ENCODE data around the gene RETN. TPM values are rescaled to one million over a fixed set of nuclear protein-coding genes. Genes with fewer than 3 reads are reported as not detected.

Gene RETN
- total RNA-seq, 4 donors from 2014 or later = not detected

- Histone ChIP-seq H3K4me3 (no peak overlapping the region), H3K36me3 (no peaks in the 10 kb centered on the region), H3K9me3 (no peaks in the 10 kb centered on the region), H3K4me1 (no peaks in the 10 kb centered on the region), H3K27ac (no peak overlapping the region), H3K27me3 (peaks cover 87% of the 10 kb centered on the region)
- 33 to 80% methylated on average over 1 of the region's 2 CpGs for WGBS, 2 donors (ENCODE audit: low coverage in 1 of 2)
- TF ChIP-seq POLR2A (IDR thresholded peaks at IDR 0.05) (no peak), EP300 (IDR thresholded peaks at IDR 0.05) (no peak), POLR2AphosphoS5 (IDR thresholded peaks at IDR 0.05) (no peak)
- TF ChIP-seq, protein P1, sequence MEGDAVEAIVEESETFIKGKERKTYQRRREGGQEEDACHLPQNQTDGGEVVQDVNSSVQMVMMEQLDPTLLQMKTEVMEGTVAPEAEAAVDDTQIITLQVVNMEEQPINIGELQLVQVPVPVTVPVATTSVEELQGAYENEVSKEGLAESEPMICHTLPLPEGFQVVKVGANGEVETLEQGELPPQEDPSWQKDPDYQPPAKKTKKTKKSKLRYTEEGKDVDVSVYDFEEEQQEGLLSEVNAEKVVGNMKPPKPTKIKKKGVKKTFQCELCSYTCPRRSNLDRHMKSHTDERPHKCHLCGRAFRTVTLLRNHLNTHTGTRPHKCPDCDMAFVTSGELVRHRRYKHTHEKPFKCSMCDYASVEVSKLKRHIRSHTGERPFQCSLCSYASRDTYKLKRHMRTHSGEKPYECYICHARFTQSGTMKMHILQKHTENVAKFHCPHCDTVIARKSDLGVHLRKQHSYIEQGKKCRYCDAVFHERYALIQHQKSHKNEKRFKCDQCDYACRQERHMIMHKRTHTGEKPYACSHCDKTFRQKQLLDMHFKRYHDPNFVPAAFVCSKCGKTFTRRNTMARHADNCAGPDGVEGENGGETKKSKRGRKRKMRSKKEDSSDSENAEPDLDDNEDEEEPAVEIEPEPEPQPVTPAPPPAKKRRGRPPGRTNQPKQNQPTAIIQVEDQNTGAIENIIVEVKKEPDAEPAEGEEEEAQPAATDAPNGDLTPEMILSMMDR (IDR thresholded peaks at IDR 0.05) = no peak
- no peak for ATAC-seq
These were observed 30.2 kb downstream of the RETN start for GRCh38 chr19:7699003-7699402.

DNA sequence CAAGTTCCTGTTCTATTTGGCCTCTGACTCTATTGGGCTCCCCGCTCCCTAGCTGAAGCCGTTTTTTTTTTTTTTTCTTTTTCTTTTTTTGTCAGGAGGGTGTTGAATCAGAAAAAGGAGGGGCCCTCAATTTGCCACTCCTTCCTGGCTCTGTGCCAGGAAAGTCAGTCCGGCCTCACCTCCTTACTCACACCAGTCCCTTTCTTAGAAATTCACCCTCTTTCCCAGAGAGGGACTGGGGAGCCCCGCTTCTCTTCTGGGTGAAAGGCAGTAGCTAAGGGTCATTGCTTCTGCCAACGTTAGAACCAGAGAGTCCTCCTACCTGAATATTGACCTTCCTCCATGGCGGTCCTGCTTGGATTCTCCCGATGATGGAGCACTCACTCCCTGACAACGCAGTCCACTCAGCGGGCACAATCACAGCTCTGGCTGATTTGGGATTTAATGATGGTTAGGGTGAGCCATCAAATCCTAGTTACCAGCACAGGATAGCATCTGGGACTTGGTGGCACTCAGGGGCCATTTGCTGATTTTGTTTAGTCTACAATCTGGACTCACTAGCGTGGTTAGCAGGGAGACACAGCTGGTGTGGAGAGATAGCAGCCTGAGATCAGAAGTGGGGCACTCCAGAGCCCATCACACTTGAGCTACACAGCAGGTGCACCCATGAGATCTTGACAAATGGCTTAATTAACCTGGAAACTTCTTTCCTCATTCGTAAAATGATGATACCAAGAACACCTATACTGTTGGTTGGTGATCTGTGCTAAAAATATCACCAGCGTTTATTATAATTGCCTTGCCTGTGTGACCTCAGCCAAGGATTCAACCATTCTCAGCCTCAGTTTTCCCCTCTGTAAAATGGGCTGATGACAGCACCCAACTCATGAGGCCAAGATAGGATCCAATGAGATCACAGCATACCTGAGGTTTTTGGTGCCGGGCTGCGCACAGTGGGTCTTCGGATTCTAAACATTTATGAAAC lies 30.9 kb downstream of the RETN start:
- ATAC-seq = no peak
- H3K27ac ChIP-seq = no peak overlapping the region
- no peaks in the 10 kb centered on the region for H3K36me3 ChIP-seq
- no peaks in the 10 kb centered on the region for H3K4me1 ChIP-seq
- 47 to 49% methylated on average over 5 to 14 of the region's 15 CpGs for WGBS, 2 donors (ENCODE audit: low coverage in 1 of 2)
- no peaks in the 10 kb centered on the region for H3K9me3 ChIP-seq
- peaks cover 87% of the 10 kb centered on the region for H3K27me3 ChIP-seq
- H3K4me3 ChIP-seq = no peak overlapping the region
- TF ChIP-seq EP300 (IDR thresholded peaks at IDR 0.05) = no peak
- TF ChIP-seq POLR2AphosphoS5 (IDR thresholded peaks at IDR 0.05) = no peak
- no peak for TF ChIP-seq POLR2A (IDR thresholded peaks at IDR 0.05)
- TF ChIP-seq, protein P1 (IDR thresholded peaks at IDR 0.05) = no peak

DNA sequence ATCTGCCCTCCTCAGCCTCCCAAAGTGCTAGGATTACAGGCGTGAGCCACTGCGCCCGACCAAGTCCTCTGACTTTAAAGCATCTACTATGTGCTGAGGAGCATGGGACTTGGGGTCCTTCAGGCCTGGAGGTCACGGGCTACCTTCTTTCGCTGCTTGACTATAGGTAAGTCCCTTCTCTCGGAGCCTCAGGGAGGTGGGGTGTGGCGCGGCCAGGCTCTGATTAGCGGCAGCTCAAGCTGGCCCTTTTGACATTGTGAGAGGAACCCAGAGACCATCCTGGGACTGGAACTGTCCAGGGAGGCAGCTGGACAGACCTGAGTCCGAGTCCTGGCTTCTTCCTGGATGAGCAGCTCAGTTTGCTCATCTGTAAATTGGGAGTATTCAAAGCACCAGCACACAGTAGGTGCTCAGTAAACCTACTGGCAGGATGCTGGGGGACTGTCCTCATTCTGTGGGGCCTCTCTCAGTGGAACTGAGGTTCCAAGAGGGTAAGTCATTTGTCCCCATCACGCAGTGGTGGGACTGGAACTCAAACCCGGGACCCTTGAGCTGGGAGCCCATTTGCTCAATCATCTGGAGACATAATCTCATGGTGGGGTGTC lies 32.3 kb downstream of the RETN start:
- peaks cover 92% of the 10 kb centered on the region for H3K27me3 ChIP-seq
- no peak for TF ChIP-seq EP300 (IDR thresholded peaks at IDR 0.05)
- no peak for TF ChIP-seq POLR2A (IDR thresholded peaks at IDR 0.05)
- TF ChIP-seq, protein P1 (IDR thresholded peaks at IDR 0.05) = no peak
- no peak for TF ChIP-seq POLR2AphosphoS5 (IDR thresholded peaks at IDR 0.05)
- WGBS, 2 donors (ENCODE audit: low coverage in 1 of 2) = 80 to 100% methylated on average over 2 of the region's 12 CpGs
- no peaks in the 10 kb centered on the region for H3K36me3 ChIP-seq
- no peak overlapping the region for H3K27ac ChIP-seq
- H3K4me3 ChIP-seq = no peak overlapping the region
- no peak for ATAC-seq
- H3K9me3 ChIP-seq = no peaks in the 10 kb centered on the region
- no peaks in the 10 kb centered on the region for H3K4me1 ChIP-seq

GRCh38 chr19:7701654-7702457 lies 33.0 kb downstream of the RETN start, which contains the start of gene FCER2:
Gene FCER2 (minus strand): TSS chr19:7702131. CDS start chr19:7699760, 2,371 bp downstream.
- Histone ChIP-seq H3K27ac (no peak within 1 kb of the TSS), H3K27me3 (peaks cover 85% of the 10 kb centered on the region), H3K4me3 (no peak within 1 kb of the TSS), H3K36me3 (no peaks in the 10 kb centered on the region), H3K9me3 (no peaks in the 10 kb centered on the region), H3K4me1 (no peaks in the 10 kb centered on the region)
- ATAC-seq = no peak
- WGBS, 2 donors (ENCODE audit: low coverage in 1 of 2) = 52 to 53% methylated on average over 9 to 10 of the region's 20 CpGs
- TF ChIP-seq, protein P1 (IDR thresholded peaks at IDR 0.05) = no peak
- TF ChIP-seq EP300 (IDR thresholded peaks at IDR 0.05) (no peak), POLR2AphosphoS5 (IDR thresholded peaks at IDR 0.05) (no peak), POLR2A (IDR thresholded peaks at IDR 0.05) (no peak)

Measured in gastroesophageal sphincter (tissue), 4 donors.